HUES64 (cell line): ENCODE data around the gene PCDH18. TPM values are rescaled to one million over a fixed set of nuclear protein-coding genes. Genes with fewer than 3 reads are reported as not detected.

Experiments
- H3K27ac ChIP-seq: 2 replicates; pipeline ENCODE4 v1.7.0; 2013; ENCODE audit warnings: low read depth, low read length, inconsistent platforms
- H3K27me3 ChIP-seq: 2 replicates; pipeline ENCODE4 v1.6.1; 2013; ENCODE audit warnings: mild to moderate bottlenecking, low read length; ENCODE audit not compliant: insufficient read depth
- H3K36me3 ChIP-seq: 2 replicates; pipeline ENCODE4 v1.6.1; 2013; ENCODE audit warnings: mild to moderate bottlenecking, low read length; ENCODE audit not compliant: insufficient read depth
- H3K4me1 ChIP-seq: 2 replicates; pipeline ENCODE4 v1.6.1; 2013; ENCODE audit warnings: mild to moderate bottlenecking, low read length, moderate library complexity; ENCODE audit not compliant: insufficient read depth
- H3K4me3 ChIP-seq: 2 replicates; pipeline ENCODE4 v1.5.1; 2013; ENCODE audit warnings: mild to moderate bottlenecking, low read length, moderate library complexity
- H3K9ac ChIP-seq: 2 replicates; pipeline ENCODE4 v1.6.1; 2013; ENCODE audit warnings: mild to moderate bottlenecking, low read depth, low read length
- H3K9me3 ChIP-seq: 2 replicates; pipeline ENCODE4 v1.6.1; 2013; ENCODE audit warnings: low read depth, low read length; ENCODE audit not compliant: insufficient read depth
- WGBS: fragments of 150-250, 120-280 bp; methylation state at CpG from one replicate; pipeline ENCODE4 v1.1.7; 2013; ENCODE audit warnings: missing lambda C conversion rate; 5-methylcytosine and 5-hydroxymethylcytosine counted together
- polyA plus RNA-seq, 2 experiments: library from polyadenylated mRNA; stranded (reverse); fragments of 50-300 nt; gene quantifications; one replicate each; pipeline ENCODE4 v1.2.3, GENCODE V29; 2013

PCDH18 gene, protein sequence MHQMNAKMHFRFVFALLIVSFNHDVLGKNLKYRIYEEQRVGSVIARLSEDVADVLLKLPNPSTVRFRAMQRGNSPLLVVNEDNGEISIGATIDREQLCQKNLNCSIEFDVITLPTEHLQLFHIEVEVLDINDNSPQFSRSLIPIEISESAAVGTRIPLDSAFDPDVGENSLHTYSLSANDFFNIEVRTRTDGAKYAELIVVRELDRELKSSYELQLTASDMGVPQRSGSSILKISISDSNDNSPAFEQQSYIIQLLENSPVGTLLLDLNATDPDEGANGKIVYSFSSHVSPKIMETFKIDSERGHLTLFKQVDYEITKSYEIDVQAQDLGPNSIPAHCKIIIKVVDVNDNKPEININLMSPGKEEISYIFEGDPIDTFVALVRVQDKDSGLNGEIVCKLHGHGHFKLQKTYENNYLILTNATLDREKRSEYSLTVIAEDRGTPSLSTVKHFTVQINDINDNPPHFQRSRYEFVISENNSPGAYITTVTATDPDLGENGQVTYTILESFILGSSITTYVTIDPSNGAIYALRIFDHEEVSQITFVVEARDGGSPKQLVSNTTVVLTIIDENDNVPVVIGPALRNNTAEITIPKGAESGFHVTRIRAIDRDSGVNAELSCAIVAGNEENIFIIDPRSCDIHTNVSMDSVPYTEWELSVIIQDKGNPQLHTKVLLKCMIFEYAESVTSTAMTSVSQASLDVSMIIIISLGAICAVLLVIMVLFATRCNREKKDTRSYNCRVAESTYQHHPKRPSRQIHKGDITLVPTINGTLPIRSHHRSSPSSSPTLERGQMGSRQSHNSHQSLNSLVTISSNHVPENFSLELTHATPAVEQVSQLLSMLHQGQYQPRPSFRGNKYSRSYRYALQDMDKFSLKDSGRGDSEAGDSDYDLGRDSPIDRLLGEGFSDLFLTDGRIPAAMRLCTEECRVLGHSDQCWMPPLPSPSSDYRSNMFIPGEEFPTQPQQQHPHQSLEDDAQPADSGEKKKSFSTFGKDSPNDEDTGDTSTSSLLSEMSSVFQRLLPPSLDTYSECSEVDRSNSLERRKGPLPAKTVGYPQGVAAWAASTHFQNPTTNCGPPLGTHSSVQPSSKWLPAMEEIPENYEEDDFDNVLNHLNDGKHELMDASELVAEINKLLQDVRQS
- polyA plus RNA-seq (2013, experiment 1 of 2) = 32.4 TPM
- polyA plus RNA-seq (2013, experiment 2 of 2) = 40.0 TPM

DNA sequence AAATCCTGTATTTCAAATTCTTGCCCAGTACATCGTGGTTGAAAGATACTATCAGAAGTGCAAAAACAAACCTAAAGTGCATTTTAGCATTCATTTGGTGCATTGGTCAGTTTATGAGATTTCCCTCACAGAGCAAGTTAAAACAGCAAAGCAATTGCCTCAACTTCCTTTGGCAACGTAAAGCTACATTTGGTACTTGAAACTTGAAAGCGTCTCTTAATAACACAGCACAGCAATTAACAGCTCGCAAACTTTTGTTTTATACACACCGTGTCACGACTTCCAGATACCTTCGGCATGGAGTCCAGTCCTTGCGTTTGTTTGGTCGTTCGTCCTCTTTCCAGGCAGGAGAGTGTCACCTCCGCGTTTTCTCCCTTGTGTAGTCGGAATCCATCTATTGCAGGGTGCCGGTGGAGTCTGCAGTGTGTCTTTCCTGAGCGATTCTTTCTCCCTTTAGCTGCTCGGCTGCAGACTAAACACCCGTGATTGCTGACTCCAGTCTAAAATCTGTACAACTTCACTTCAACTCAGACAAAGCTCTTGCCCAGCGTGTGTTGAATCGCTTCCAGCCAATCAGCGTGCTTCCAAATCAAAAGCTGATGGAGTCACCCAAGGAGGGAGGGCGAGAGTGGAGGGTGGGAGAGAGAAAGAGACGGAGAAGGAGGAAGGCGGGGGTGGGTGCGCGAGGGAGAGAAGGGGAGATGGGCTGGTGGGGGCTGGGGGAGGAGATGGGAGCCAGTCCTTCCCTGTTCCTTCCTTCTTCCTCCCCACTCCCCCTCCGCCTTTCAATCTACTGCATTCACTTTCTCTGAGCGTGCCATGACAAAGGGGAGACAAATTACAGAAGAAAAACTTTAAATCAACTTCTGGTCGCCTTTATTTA lies at the start of gene PCDH18:
PCDH18 (minus strand) TSS at position 509 of the 883 bp plus-strand sequence; CDS start at position 103, 406 bp downstream.
- peaks cover 36% of the 10 kb centered on the region for H3K36me3 ChIP-seq
- under 1% methylated on average over 25 of the region's 28 CpGs for WGBS
- H3K4me3 ChIP-seq = peak within 1 kb of the TSS; percentile 93
- H3K27ac ChIP-seq = peak within 1 kb of the TSS; percentile 88
- peak within 1 kb of the TSS; percentile 74 for H3K9ac ChIP-seq
- no peaks in the 10 kb centered on the region for H3K9me3 ChIP-seq
- no peaks in the 10 kb centered on the region for H3K27me3 ChIP-seq
- H3K4me1 ChIP-seq = peaks cover 65% of the 10 kb centered on the region

- Histone ChIP-seq H3K27ac (no peak overlapping the region), H3K9me3 (no peaks in the 10 kb centered on the region), H3K4me3 (no peak overlapping the region), H3K36me3 (no peaks in the 10 kb centered on the region), H3K27me3 (no peaks in the 10 kb centered on the region), H3K4me1 (no peaks in the 10 kb centered on the region; the same call in 1 of the 2 replicates), H3K9ac (no peak overlapping the region)
- no CpG with 5 or more reads among the region's 1 CpG for WGBS
Observed at GRCh38 chr4:137576446-137576845, 44.2 kb upstream of the PCDH18 start.

GRCh38 chr4:137572647-137573046 lies 40.4 kb upstream of the PCDH18 start:
- H3K36me3 ChIP-seq = no peaks in the 10 kb centered on the region
- no peak overlapping the region for H3K4me3 ChIP-seq
- H3K27ac ChIP-seq = no peak overlapping the region
- H3K4me1 ChIP-seq = no peaks in the 10 kb centered on the region; the same call in 1 of the 2 replicates
- H3K9ac ChIP-seq = no peak overlapping the region
- WGBS = 100% methylated on average over 1 of the region's 1 CpG
- H3K27me3 ChIP-seq = no peaks in the 10 kb centered on the region
- H3K9me3 ChIP-seq = no peaks in the 10 kb centered on the region

DNA sequence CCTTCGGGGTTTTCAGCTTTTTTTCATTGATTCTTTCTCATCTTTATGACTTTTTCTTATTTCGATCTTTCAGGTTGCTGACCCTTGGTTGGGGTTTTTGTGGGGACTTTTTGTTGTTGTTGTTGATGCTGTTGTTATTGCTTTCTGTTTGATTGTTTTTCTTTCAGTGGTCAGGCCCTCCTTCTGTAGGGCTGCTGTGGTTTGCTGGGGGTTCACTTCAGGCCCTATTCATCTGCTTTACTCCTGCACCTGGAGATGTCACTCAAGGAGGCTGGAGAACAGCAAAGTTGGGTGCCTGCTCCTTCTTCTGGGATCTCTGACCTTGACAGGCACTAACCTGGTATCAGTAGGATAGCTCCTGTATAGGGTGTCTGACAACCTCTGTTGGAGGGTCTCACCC lies 39.9 kb upstream of the PCDH18 start:
- Histone ChIP-seq H3K27me3 (no peaks in the 10 kb centered on the region), H3K4me1 (no peaks in the 10 kb centered on the region; the same call in 1 of the 2 replicates), H3K27ac (no peak overlapping the region), H3K9me3 (no peaks in the 10 kb centered on the region), H3K9ac (no peak overlapping the region), H3K4me3 (no peak overlapping the region), H3K36me3 (no peaks in the 10 kb centered on the region)
- WGBS = 90% methylated on average over 2 of the region's 2 CpGs

- Histone ChIP-seq H3K27ac (no peak overlapping the region), H3K27me3 (no peaks in the 10 kb centered on the region), H3K4me3 (no peak overlapping the region), H3K9me3 (no peaks in the 10 kb centered on the region), H3K9ac (no peak overlapping the region), H3K36me3 (no peaks in the 10 kb centered on the region), H3K4me1 (peaks cover 5% of the 10 kb centered on the region; the same call in 1 of the 2 replicates)
- no CpG with 5 or more reads among the region's 1 CpG for WGBS
Observed at GRCh38 chr4:137559801-137560200, 27.5 kb upstream of the PCDH18 start.

DNA sequence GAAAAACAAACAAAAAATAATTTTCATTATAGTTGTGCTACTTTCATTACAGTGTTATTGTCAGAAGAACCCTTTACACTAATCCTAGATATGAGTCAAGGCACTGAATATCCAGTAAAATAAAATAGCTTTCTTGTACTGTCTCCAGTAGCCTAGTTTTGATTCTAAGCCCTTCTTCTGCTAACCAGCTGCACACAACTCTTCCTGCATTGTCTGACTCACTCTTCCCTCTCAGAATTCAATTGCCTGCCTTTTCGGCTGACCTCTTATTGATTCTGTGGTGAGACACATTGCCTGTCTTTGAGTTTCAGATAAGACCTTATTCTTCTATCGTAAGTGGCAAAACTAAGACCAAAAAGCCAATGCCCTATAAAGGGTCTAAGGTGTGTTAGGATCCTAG lies 26.7 kb upstream of the PCDH18 start:
- no peak overlapping the region for H3K9ac ChIP-seq
- H3K4me3 ChIP-seq = no peak overlapping the region
- H3K9me3 ChIP-seq = no peaks in the 10 kb centered on the region
- H3K4me1 ChIP-seq = peaks cover 5% of the 10 kb centered on the region; the same call in 1 of the 2 replicates
- no peaks in the 10 kb centered on the region for H3K36me3 ChIP-seq
- WGBS = 93% methylated on average over 2 of the region's 2 CpGs
- no peak overlapping the region for H3K27ac ChIP-seq
- H3K27me3 ChIP-seq = no peaks in the 10 kb centered on the region

GRCh38 chr4:137545461-137545861 lies 13.2 kb upstream of the PCDH18 start:
- 73% methylated on average over 4 of the region's 4 CpGs for WGBS
- Histone ChIP-seq H3K4me1 (peaks cover 56% of the 10 kb centered on the region), H3K36me3 (no peaks in the 10 kb centered on the region), H3K27me3 (no peaks in the 10 kb centered on the region), H3K9ac (no peak overlapping the region), H3K27ac (no peak overlapping the region), H3K4me3 (no peak overlapping the region), H3K9me3 (no peaks in the 10 kb centered on the region)

- no peaks in the 10 kb centered on the region for H3K27me3 ChIP-seq
Observed at GRCh38 chr4:137543648-137544047, 11.4 kb upstream of the PCDH18 start.

DNA sequence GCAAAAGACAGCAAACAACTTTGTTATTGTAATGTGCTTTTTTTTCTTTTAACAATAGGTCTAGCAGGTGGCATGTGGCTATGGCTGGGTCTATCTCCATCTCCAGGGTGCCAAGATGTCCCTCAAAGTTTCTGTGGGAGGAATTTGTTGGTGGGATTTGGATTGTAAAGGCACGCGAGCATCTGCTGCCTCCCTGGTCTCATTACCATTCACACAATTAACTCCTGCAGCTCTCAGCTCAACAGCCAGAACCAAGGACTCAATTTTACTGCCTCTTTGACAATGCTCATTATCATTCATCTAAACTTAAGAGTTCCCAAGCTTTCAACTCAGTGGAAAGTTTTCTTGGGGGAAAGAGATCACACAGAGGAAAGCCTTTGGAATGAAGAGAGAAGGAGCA lies 10.9 kb upstream of the PCDH18 start:
- Histone ChIP-seq H3K4me1 (peaks cover 62% of the 10 kb centered on the region), H3K27me3 (no peaks in the 10 kb centered on the region), H3K27ac (peak overlapping the region; percentile 92), H3K9ac (no peak overlapping the region), H3K36me3 (no peaks in the 10 kb centered on the region), H3K4me3 (0 out of 2 replicates have a peak overlapping the region, but pooled peaks have one; percentile 0), H3K9me3 (no peaks in the 10 kb centered on the region)
- WGBS = 6% methylated on average over 2 of the region's 2 CpGs

More at GRCh38 chr4:137543648-137544047, 11.4 kb upstream of the PCDH18 start:
- peak overlapping the region; percentile 92 for H3K27ac ChIP-seq
- no peaks in the 10 kb centered on the region for H3K9me3 ChIP-seq
- 23% methylated on average over 3 of the region's 3 CpGs for WGBS
- H3K4me3 ChIP-seq = no peak overlapping the region
- H3K9ac ChIP-seq = no peak overlapping the region
- H3K4me1 ChIP-seq = peaks cover 62% of the 10 kb centered on the region
- H3K36me3 ChIP-seq = no peaks in the 10 kb centered on the region
